Stimulated activated naive CD8-positive, alpha-beta T cell treated with anti-CD3 and anti-CD28 coated beads, Interleukin-15, Interleukin-2, amounts not matched to agents 100 U/mL and 50 U/mL, for 24 hours (primary cell): Measurements from ENCODE around the gene FZD8.
"Not testable (repeated sequence)": the region's sequence is repeated elsewhere in the genome, so short reads cannot be mapped to it uniquely, and the experiment has no call there.

Experiments used
- ATAC-seq: fragments of 150-1000 bp; cut with Tn5 transposase; one replicate; pipeline ENCODE4 v1.10.0; 2021
- DNase-seq: peaks from one replicate; pipeline ENCODE4 v3.0.0; 2021

Gene FZD8

GRCh38 chr10:35642035-35642792 lies at the start of gene FZD8:
Gene FZD8, minus strand, starts transcription at chr10:35642296. Its CDS starts 867 bp downstream, at chr10:35641429.
- ATAC-seq (peak; percentile 84), DNase-seq (peak; percentile 80)

GRCh38 chr10:35691522-35692236 lies 49.6 kb upstream of the FZD8 start:
- no peak for ATAC-seq
- DNase-seq = no peak

- DNase-seq (no peak), ATAC-seq (no peak)
These were observed 48.4 kb upstream of the FZD8 start for GRCh38 chr10:35690534-35690933.

GRCh38 chr10:35685858-35686257 lies 43.8 kb upstream of the FZD8 start:
- not testable (repeated sequence) for DNase-seq, ATAC-seq

- DNase-seq = no peak
- ATAC-seq = no peak
These were observed 43.3 kb upstream of the FZD8 start for GRCh38 chr10:35685402-35685801.

GRCh38 chr10:35684586-35684985 lies 42.5 kb upstream of the FZD8 start:
- ATAC-seq = no peak
- no peak for DNase-seq

GRCh38 chr10:35675846-35676245 lies 33.8 kb upstream of the FZD8 start:
- no peak for ATAC-seq
- DNase-seq = no peak

- ATAC-seq (no peak), DNase-seq (no peak)
These were observed 32.7 kb upstream of the FZD8 start for GRCh38 chr10:35674843-35675242.

GRCh38 chr10:35668865-35669650 lies 27.0 kb upstream of the FZD8 start:
- ATAC-seq = no peak
- DNase-seq = no peak

GRCh38 chr10:35667971-35668370 lies 25.9 kb upstream of the FZD8 start:
- no peak for ATAC-seq

GRCh38 chr10:35667270-35667889 lies 25.3 kb upstream of the FZD8 start:
- ATAC-seq (no peak), DNase-seq (no peak)

More at GRCh38 chr10:35667971-35668370, 25.9 kb upstream of the FZD8 start:
- no peak for DNase-seq

- ATAC-seq (no peak), DNase-seq (no peak)
These were observed 19.1 kb upstream of the FZD8 start for GRCh38 chr10:35661236-35661635.

GRCh38 chr10:35659456-35659855 lies 17.4 kb upstream of the FZD8 start:
- DNase-seq (no peak), ATAC-seq (no peak)

- DNase-seq (no peak), ATAC-seq (no peak)
These were observed 15.5 kb upstream of the FZD8 start for GRCh38 chr10:35657621-35658020.

- DNase-seq (no peak), ATAC-seq (no peak)
These were observed 10.7 kb upstream of the FZD8 start for GRCh38 chr10:35652824-35653223.

GRCh38 chr10:35650894-35651293 lies 8.8 kb upstream of the FZD8 start:
- ATAC-seq (no peak), DNase-seq (no peak)

GRCh38 chr10:35644050-35644950 lies 2.2 kb upstream of the FZD8 start:
- ATAC-seq = no peak
- DNase-seq = no peak

- ATAC-seq (no peak), DNase-seq (peak; percentile 20)
These were observed 1.3 kb upstream of the FZD8 start for GRCh38 chr10:35643151-35644049.

GRCh38 chr10:35642793-35643114 lies 658 bp upstream of the FZD8 start:
- DNase-seq (no peak), ATAC-seq (no peak)

- DNase-seq (peak; percentile 16), ATAC-seq (peak; percentile 4)
These were observed 441 bp downstream of the FZD8 start for GRCh38 chr10:35641676-35642034.
